Measurements from ENCODE around the gene UGT1A3.

GRCh38 chr2:233708942-233709341 is 19.9 kb upstream of the UGT1A3 start:
- TF ChIP-seq POLR2A (IDR thresholded peaks at IDR 0.05) (no peak), CTCF (IDR thresholded peaks at IDR 0.05) (no peak)
